ENCODE results near the gene VEGFB.

The VEGFB gene

GRCh38 chr11:64233913-64234586, at the start of gene VEGFB:
VEGFB (plus strand) TSS chr11:64234584; CDS start chr11:64234834, 250 bp downstream.
- DNase-seq, result no peak

GRCh38 chr11:64185175-64185692, 49.1 kb upstream of the VEGFB start:
- no peak for DNase-seq

- peak; percentile 98 to 100 for DNase-seq
These were observed 48.5 kb upstream of the VEGFB start, which contains the start of gene STIP1 for GRCh38 chr11:64185693-64186491. STIP1 (plus strand) TSS chr11:64186171; CDS start chr11:64186262, 91 bp downstream.

GRCh38 chr11:64186492-64187165, 47.8 kb upstream of the VEGFB start:
- no peak for DNase-seq

GRCh38 chr11:64192434-64192833, 42.0 kb upstream of the VEGFB start:
- no peak for DNase-seq

- DNase-seq, result no peak
These were observed 37.8 kb upstream of the VEGFB start for GRCh38 chr11:64196626-64197025.

GRCh38 chr11:64198511-64198910, 35.9 kb upstream of the VEGFB start:
- DNase-seq, result no peak

GRCh38 chr11:64201543-64201942, 32.8 kb upstream of the VEGFB start:
- no peak for DNase-seq

GRCh38 chr11:64202992-64203391, 31.4 kb upstream of the VEGFB start:
- no peak for DNase-seq

- DNase-seq, result no peak
These were observed 30.8 kb upstream of the VEGFB start for GRCh38 chr11:64203421-64204079.

- DNase-seq, result no peak
These were observed 30.3 kb upstream of the VEGFB start for GRCh38 chr11:64204080-64204440.

- peak; percentile 49 to 86 for DNase-seq
These were observed 29.9 kb upstream of the VEGFB start for GRCh38 chr11:64204464-64204989.

- peak; percentile 40 to 91 for DNase-seq
These were observed 27.7 kb upstream of the VEGFB start, which contains the start of gene FERMT3 for GRCh38 chr11:64206457-64207255. FERMT3 (plus strand) TSS chr11:64206721; CDS start chr11:64207365, 644 bp downstream.

- DNase-seq, result peak; percentile 75 to 87
These were observed 26.9 kb upstream of the VEGFB start for GRCh38 chr11:64207256-64208085.

- DNase-seq, result no peak
These were observed 26.1 kb upstream of the VEGFB start for GRCh38 chr11:64208086-64208795.

GRCh38 chr11:64208796-64209562, 25.4 kb upstream of the VEGFB start:
- DNase-seq, result no peak

- no peak for DNase-seq
These were observed 24.9 kb upstream of the VEGFB start for GRCh38 chr11:64209563-64209843.

- DNase-seq, result no peak
These were observed 23.9 kb upstream of the VEGFB start for GRCh38 chr11:64210301-64211020.
